HG03521 (cell line): ENCODE results near the gene APP.

Experiments used
- ATAC-seq: cut with Tn5 transposase; IDR thresholded peaks from one replicate; pipeline ENCODE4 v1.9.1; 2021; ENCODE audit warnings: mild to moderate bottlenecking, moderate library complexity; ENCODE audit not compliant: unreplicated experiment

Gene APP

DNA sequence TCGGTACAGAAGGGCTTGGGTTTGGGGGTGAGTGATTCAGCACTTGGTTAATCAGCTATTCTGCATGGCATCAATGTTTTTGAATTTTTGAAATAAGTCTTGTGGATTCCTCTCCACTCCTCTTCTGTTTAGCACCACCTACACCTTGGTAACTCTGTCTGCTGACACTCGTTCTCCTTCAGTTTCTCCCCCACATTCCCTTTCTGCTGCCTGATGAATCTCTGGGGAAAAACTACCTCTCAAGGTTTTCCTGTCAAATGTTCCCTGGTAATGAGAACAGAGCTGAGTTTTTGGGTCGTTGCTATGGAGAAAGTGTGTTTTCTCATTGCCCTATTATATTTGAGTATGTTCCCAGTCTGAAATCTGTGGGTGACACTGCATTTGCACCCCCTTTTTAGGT lies 327.6 kb downstream of the APP start:
- ATAC-seq, result no peak

DNA sequence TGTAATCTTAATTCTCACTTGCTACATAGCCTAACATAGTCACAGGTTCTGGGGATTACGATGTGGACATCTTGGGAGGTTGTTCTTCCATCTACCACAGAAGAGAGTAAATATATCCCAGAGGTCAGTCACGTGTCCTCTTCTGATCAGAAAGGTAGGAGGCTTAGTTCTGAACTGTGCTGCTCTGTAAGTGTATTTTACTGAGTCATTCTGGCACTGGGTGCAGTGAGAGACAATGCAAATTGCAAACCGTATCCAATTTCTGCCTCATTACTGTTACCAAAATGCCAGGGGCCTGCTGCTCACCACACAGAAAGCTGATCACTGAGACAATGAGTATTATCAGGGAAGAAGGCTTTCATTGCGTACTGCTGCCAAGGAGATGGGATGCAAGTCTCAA lies 331.8 kb downstream of the APP start:
- ATAC-seq, result no peak

DNA sequence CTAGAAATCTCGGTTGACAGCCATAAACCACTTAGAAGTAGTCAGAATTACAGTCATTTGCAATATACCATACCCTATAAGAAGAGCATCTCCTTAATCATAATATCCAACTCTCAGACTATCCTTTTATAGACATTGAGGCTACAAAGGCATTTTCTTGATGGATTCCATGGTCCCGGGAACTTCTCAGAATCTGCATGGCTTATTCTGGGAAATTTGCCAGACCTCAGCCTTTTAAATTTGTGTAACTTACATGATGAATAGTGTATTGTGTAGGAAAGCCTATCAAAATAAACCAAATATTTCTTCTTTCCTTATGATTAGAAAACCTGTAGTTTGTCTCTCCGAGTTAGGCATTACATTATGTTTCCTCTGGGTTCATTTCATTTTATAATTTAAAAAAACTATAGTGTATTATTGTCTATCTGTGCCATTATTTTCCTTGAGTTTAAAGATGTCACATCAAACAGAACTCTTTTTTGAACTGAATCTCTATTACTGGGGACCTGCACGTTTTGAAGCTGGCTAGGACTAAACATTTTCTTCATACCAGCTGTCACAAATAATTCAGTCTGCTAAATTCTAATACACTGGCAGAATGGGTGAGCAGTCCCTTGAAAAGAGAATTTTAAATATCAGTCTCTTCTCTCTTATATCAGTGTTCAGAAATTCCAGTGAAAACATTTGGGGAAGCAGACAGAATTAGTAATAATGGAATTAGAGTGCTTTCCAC lies 332.9 kb downstream of the APP start:
- no peak for ATAC-seq

DNA sequence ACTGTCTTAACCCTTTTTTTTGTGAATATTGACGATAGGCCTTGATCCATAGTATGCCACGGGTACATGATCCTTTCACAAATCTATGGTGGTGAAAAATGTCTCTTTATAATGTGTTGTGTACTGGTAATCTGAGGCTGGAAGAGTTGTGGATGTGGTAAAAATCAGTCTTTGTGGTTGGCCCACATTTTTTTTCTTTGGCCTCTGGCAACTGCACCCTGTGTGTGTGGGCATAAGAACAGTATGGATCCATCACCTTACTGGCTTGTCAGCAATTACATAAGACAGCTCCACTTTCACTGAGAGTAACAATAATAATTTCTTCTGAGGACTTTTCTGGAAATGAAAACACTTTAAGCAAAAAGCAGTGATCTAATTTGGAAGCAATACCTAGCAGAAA lies 334.2 kb downstream of the APP start:
- ATAC-seq, result no peak

DNA sequence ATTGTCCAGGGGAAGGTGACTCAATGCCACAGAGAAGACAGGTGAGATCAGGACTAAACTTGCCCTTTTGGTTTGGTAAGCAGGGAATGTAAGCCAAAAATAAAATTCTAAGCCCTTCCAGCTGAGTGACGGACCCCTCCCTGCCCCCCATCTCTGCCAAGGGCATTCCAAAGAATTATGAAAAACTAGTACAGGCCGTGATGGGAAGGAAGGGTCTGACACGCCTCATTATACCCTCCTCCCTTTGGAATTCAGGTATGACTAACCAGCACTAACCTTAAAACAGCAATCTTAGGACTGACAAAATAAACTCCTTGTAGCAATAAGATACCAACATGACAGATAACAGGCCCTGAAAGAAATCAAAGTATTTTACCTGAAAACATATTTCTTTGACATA lies 336.2 kb downstream of the APP start:
- no peak for ATAC-seq

DNA sequence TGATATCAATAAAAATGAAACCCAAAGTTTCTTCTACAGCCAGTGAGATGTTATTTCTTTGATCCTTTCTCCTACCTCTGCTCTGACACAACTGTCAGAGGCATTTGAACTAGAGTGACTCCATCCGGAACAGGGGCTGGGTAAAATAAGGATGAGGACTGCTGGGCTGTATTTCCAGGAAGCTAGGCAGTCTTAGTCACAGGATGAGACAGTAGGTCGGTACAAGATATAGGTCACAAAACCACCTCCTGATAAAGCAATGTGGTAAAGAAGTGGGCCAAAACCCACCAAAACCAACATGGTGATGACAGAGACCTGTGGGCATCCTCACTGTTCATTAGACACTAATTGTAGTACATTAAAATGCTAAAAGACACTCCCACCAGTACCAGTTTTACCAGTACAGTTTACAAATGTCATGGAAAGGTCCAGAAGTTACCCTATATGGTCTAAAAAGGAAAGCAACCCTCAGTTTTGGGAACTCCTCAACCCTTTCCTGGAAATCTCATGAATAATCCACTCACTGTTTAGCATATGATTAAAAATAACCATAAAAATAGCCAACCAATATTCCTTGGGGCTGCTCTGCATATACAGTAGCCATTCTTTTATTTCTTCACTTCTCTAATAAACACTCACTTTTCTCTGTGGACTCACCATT lies 339.1 kb downstream of the APP start:
- ATAC-seq, result no peak
